Tibial artery (tissue), 4 donors: ENCODE results near the gene PAQR4.

Source experiments
- DNase-seq, 2 donors: peaks; one replicate each; pipeline ENCODE4 v3.0.0-alpha.2; 2019
- H3K27ac ChIP-seq, 2 donors: fragments of 200-600 bp; sonication (generic) in 1 of 2; 1 replicate in 1 of 2; 2 replicates in 1 of 2; pipeline ENCODE4 v1.5.1; 2018 to 2019; ENCODE audit warnings: mild to moderate bottlenecking in 1 of 2
- H3K27me3 ChIP-seq, 2 donors: fragments of 200-600 bp; sonication (generic) in 1 of 2; one replicate each; pipeline versions ENCODE4 v1.5.1 to v1.6.0; 2016 to 2019
- H3K36me3 ChIP-seq, 3 donors: fragments of 200-600 bp; sonication (generic) in 2 of 3; one replicate each; pipeline ENCODE4 v1.5.1; 2016 to 2019; ENCODE audit warnings: mild to moderate bottlenecking in 2 of 3
- H3K4me1 ChIP-seq, 4 donors: fragments of 200-600 bp; sonication (generic) in 2 of 4; 1 replicate in 3 of 4; 2 replicates in 1 of 4; pipeline ENCODE4 v1.5.1; 2016 to 2019
- H3K4me3 ChIP-seq, 2 donors: fragments of 200-600 bp; sonication (generic) in 1 of 2; 1 replicate in 1 of 2; 2 replicates in 1 of 2; pipeline ENCODE4 v1.5.1; 2018 to 2019; ENCODE audit warnings: mild to moderate bottlenecking in 2 of 2
- H3K9me3 ChIP-seq, 3 donors: fragments of 200-600 bp; sonication (generic) in 1 of 3; one replicate each; pipeline ENCODE4 v1.5.1; 2016 to 2019
- CTCF ChIP-seq, 2 experiments: fragments of 200-600 bp in 1 of 2; fragments of 450-650 bp in 1 of 2; IDR thresholded peaks; one replicate each; pipeline ENCODE4 v1.5.1; 2017 to 2019; ENCODE audit warnings: antibody characterized with exemption in 2 of 2, mild to moderate bottlenecking in 1 of 2, moderate library complexity in 1 of 2
- intact Hi-C: fragments of 100-400 bp; cut with DNase I; formaldehyde crosslinking; loops from one replicate; pipeline ENCODE4 v1.15.0; 2023; ENCODE audit warnings: low total_unique reads

The PAQR4 gene

GRCh38 chr16:3015865-3016521 is 46.8 kb downstream of the PAQR4 start:
- no peak overlapping the region for H3K27ac ChIP-seq
- TF ChIP-seq CTCF (IDR thresholded peaks at IDR 0.05): no peak
- H3K9me3 ChIP-seq: no peaks in the 10 kb centered on the region
- peaks cover 0 to 22% (median 10%) of the 10 kb centered on the region in 4 donors for H3K4me1 ChIP-seq
- DNase-seq: no peak
- H3K27me3 ChIP-seq: peaks cover 6 to 55% of the 10 kb centered on the region in 2 donors
- intact Hi-C loops: no loop called here
- H3K36me3 ChIP-seq: no peaks in the 10 kb centered on the region
- no peak overlapping the region for H3K4me3 ChIP-seq

DNA sequence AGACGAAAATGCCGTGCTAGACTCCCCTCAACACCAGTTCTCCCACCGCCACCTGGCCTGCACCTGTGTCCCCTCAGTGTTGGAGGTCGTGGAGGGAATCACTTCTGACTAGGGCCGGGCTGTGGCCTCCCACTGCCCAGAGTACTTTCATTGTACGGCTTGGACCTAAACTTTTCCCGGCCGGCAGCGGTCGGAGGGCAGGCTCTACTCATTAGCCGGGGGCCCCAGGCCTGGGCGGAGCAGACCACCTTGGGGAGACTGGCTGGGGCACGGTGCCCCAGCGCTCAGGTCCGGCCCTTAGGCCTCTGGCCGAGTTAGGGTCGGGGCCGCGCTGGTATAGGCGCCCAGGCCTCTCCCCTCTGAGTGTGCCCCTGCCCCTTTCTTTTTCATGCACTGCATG is 48.2 kb downstream of the PAQR4 start:
- DNase-seq: no peak
- intact Hi-C loops: no loop called here
- no peak overlapping the region for H3K27ac ChIP-seq
- peaks cover 1 to 45% of the 10 kb centered on the region in 2 donors for H3K27me3 ChIP-seq
- no peak overlapping the region for H3K4me3 ChIP-seq
- TF ChIP-seq CTCF (IDR thresholded peaks at IDR 0.05): no peak
- H3K36me3 ChIP-seq: no peaks in the 10 kb centered on the region
- no peaks in the 10 kb centered on the region for H3K9me3 ChIP-seq
- peaks cover 0 to 36% (median 22%) of the 10 kb centered on the region in 4 donors for H3K4me1 ChIP-seq

DNA sequence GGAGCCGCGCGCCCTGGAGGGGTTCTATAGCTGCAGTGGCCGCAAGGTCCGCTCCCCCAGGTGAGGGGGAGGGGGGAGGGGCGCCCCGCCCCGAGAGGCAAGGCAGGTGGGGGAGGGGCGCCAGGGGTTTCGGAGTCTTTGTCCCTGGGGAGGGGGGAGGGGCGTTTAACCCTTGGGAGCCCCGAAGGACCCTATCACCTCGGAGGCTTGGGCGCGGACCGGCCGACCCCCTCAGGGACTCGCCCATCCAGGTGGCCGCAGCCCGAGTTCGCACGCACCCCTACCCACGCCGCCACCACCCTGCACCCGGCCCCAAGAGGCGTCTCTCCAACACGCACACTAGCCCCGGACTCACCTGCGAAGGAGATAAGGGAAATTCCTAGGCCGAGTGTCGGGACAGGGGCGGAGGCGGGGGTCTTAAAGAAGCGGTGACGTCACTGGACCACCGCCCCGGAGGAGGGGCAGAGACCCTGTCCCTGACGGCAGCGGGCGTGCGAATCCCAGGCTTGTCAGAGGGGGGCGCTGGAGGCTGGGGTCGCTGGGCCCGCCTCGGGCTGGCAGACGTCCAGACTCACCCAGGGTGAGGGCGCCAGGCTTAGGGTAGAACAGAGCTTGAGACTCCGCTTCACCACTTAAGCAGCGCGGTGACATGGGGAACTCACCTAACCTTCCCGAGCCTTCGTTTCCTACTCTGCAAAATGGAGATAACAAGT is 48.8 kb downstream of the PAQR4 start, which contains the start of gene CLDN6:
CLDN6 (minus strand) TSS at position 390 of the 713 bp plus-strand sequence. CDS start 2,162 bp downstream, outside the sequence.
- Histone ChIP-seq H3K36me3 (no peaks in the 10 kb centered on the region), H3K4me1 (peaks cover 0 to 42% (median 28%) of the 10 kb centered on the region in 4 donors), H3K27me3 (peaks cover 0 to 39% of the 10 kb centered on the region in 2 donors), H3K9me3 (no peaks in the 10 kb centered on the region), H3K27ac (no peak within 1 kb of the TSS), H3K4me3 (no peak within 1 kb of the TSS)
- DNase-seq: no peak
- no peak for TF ChIP-seq CTCF (IDR thresholded peaks at IDR 0.05)
- intact Hi-C loops: no loop called here

DNA sequence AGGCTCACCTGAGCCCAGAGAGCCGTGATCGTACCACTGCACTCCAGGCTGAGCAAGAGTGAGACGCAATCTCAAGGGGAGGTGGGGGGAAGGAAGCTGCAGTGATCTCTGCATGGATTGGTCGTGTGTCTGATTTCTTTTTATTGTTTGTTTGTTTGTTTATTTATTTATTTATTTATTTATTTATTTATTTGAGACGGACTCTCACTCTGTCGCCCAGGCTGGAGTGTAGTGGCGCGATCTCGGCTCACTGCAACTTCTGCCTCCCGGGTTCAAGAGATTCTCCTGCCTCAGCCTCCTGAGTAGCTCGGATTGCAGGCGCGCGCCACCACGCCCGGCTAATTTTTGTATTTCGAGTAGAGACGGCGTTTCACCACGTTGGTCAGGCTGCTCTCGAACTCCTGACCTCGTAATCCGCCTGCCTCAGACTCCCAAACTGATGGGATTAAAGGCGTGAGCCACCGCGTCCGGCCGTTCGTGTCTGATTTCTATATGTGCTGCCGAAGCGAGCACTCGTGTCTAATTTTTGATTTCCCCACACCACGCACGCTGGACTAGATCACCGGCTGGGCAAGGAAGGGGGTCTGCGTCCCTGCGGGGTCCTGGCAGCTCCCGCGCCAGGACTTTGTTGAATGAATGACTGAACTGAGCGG is 50.6 kb downstream of the PAQR4 start:
- no peak for TF ChIP-seq CTCF (IDR thresholded peaks at IDR 0.05)
- Histone ChIP-seq H3K9me3 (no peaks in the 10 kb centered on the region), H3K4me1 (peaks cover 0 to 52% (median 37%) of the 10 kb centered on the region in 4 donors), H3K4me3 (peak overlapping the region; percentile 73 to 88), H3K36me3 (no peaks in the 10 kb centered on the region), H3K27me3 (peaks cover 0 to 24% of the 10 kb centered on the region in 2 donors), H3K27ac (peak overlapping the region in 1 of 2 donors; percentile 96)
- DNase-seq: no peak
- intact Hi-C loops: no loop called here

GRCh38 chr16:3020247-3020603 is 51.1 kb downstream of the PAQR4 start, which contains the start of gene TNFRSF12A:
TNFRSF12A (plus strand) TSS chr16:3020368; CDS start chr16:3020398, 30 bp downstream.
- peak in 1 of 2 experiments; percentile 13 for TF ChIP-seq CTCF (IDR thresholded peaks at IDR 0.05)
- Histone ChIP-seq H3K27ac (peak within 1 kb of the TSS; percentile 95 to 96), H3K9me3 (no peaks in the 10 kb centered on the region), H3K36me3 (no peaks in the 10 kb centered on the region), H3K4me1 (peaks cover 0 to 56% (median 40%) of the 10 kb centered on the region in 4 donors), H3K4me3 (peak within 1 kb of the TSS; percentile 73 to 88), H3K27me3 (peaks cover 0 to 24% of the 10 kb centered on the region in 2 donors)
- DNase-seq: peak; percentile 70 to 88
- intact Hi-C loops: no loop called here
